Ascending aorta (tissue), 2 donors: Measurements from ENCODE around the gene LRRN3. TPM values are rescaled to one million over a fixed set of nuclear protein-coding genes. Genes with fewer than 3 reads are reported as not detected.

Experiments
- DNase-seq, 2 donors: peaks; one replicate each; pipeline ENCODE4 v3.0.0-alpha.2; 2019; ENCODE audit warnings: low spot score in 2 of 2
- H3K27ac ChIP-seq, 2 donors: fragments of 200-600 bp; sonication (generic); one replicate each; pipeline ENCODE4 v1.5.1; 2016 to 2017; ENCODE audit warnings: mild to moderate bottlenecking in 1 of 2
- H3K27me3 ChIP-seq: fragments of 200-600 bp; sonication (generic); one replicate; pipeline ENCODE4 v1.5.1; 2017
- H3K36me3 ChIP-seq, 2 donors: fragments of 200-600 bp; sonication (generic); one replicate each; pipeline ENCODE4 v1.5.1; 2016
- H3K4me1 ChIP-seq, 2 donors: fragments of 200-600 bp; sonication (generic); one replicate each; pipeline ENCODE4 v1.5.1; 2016 to 2017; ENCODE audit warnings: mild to moderate bottlenecking in 1 of 2
- H3K4me3 ChIP-seq, 2 donors: fragments of 200-600 bp; sonication (generic); one replicate each; pipeline ENCODE4 v1.5.1; 2016 to 2017; ENCODE audit warnings: mild to moderate bottlenecking in 1 of 2
- H3K9me3 ChIP-seq, 2 donors: fragments of 200-600 bp; sonication (generic); one replicate each; pipeline ENCODE4 v1.5.1; 2016
- intact Hi-C: fragments of 100-400 bp; cut with DNase I; formaldehyde crosslinking; loops from one replicate; pipeline ENCODE4 v1.15.1; 2023
- total RNA-seq: library from RNA; depleted of rRNA; stranded (reverse); fragments of >200 nt; gene quantifications from one replicate; pipeline ENCODE4 v1.1.0, GENCODE V29; 2016
- TF ChIP-seq, protein P1 (sequence below), 3 experiments: fragments of 200-600 bp in 2 of 3; fragments of 450-650 bp in 1 of 3; sonication (generic) in 2 of 3; IDR thresholded peaks; one replicate each; pipeline ENCODE4 v1.5.1; 2016 to 2019; ENCODE audit warnings: antibody characterized with exemption in 3 of 3, mild to moderate bottlenecking in 1 of 3, moderate library complexity in 1 of 3

LRRN3 gene
- total RNA-seq, 1 donor from 2014 or later: 1.7 TPM

DNA sequence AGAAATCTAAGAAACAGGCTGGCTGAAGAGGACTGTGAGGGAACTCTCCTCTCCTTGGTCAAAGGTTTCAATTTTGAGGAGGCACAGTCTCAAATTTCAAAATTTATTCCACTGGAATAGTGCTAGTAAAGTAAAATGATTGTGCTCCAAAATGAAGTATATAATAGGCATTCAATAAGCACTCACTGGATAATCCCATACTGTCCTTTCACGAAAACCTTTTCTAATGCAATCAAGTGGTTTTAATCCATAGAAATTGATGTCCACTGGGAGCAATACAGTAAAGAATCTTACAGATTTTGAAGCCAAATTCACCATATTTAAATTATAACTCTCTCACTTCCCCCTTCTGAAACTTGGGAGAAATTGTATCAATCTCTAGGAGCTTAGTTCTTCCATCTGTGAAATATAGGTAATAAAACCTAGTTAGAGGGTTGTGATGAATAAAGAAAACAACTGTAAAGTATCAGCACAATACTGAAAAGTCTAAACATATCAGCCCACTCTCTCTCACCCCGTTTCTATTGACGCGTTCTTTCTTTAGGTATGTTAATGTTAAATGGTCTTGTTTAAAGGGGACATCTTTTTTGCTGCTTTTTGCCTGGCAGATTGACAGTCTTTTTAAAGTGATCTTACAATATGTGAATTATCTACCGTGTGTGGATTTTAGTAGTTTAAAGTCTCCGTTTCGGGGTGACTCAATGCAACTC, 40.8 kb upstream of the LRRN3 start:
- no peaks in the 10 kb centered on the region for H3K27me3 ChIP-seq
- peaks cover 0 to 2% of the 10 kb centered on the region in 2 donors for H3K4me1 ChIP-seq
- H3K9me3 ChIP-seq: no peaks in the 10 kb centered on the region
- no peaks in the 10 kb centered on the region for H3K36me3 ChIP-seq
- no peak overlapping the region for H3K27ac ChIP-seq
- TF ChIP-seq, protein P1, sequence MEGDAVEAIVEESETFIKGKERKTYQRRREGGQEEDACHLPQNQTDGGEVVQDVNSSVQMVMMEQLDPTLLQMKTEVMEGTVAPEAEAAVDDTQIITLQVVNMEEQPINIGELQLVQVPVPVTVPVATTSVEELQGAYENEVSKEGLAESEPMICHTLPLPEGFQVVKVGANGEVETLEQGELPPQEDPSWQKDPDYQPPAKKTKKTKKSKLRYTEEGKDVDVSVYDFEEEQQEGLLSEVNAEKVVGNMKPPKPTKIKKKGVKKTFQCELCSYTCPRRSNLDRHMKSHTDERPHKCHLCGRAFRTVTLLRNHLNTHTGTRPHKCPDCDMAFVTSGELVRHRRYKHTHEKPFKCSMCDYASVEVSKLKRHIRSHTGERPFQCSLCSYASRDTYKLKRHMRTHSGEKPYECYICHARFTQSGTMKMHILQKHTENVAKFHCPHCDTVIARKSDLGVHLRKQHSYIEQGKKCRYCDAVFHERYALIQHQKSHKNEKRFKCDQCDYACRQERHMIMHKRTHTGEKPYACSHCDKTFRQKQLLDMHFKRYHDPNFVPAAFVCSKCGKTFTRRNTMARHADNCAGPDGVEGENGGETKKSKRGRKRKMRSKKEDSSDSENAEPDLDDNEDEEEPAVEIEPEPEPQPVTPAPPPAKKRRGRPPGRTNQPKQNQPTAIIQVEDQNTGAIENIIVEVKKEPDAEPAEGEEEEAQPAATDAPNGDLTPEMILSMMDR (IDR thresholded peaks at IDR 0.05): no peak
- intact Hi-C loops: no loop called here
- no peak for DNase-seq
- no peak overlapping the region for H3K4me3 ChIP-seq

DNA sequence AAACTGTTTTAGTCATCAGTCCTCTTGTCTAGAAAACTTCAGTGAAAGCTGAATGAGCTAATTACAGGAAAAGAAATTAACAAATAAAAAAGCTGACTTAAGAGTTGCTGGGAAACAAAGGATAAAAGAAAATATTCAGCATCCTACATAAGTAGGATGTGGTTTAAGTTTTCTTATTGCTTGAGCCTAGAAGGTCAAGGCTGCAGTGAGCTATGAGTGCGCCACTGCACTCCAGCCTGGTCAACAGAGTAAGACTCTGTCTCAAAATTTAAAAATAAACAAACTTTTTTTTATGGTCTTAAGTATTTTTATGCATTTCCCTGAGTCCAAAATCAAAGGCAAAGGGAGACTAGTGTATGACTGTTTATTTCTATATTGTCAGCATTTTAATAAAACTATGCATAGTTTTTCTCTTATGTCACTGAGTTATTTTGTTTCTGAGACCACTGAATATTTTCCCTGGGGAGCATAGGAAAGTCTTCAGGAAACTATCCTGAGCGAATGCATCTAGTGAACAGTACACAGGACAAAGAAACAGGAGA, 40.0 kb upstream of the LRRN3 start:
- H3K27me3 ChIP-seq: no peaks in the 10 kb centered on the region
- TF ChIP-seq, protein P1 (IDR thresholded peaks at IDR 0.05): no peak
- no peaks in the 10 kb centered on the region for H3K4me1 ChIP-seq
- no peak for DNase-seq
- no peaks in the 10 kb centered on the region for H3K9me3 ChIP-seq
- H3K27ac ChIP-seq: no peak overlapping the region
- H3K36me3 ChIP-seq: no peaks in the 10 kb centered on the region
- intact Hi-C loops: no loop called here
- H3K4me3 ChIP-seq: no peak overlapping the region

DNA sequence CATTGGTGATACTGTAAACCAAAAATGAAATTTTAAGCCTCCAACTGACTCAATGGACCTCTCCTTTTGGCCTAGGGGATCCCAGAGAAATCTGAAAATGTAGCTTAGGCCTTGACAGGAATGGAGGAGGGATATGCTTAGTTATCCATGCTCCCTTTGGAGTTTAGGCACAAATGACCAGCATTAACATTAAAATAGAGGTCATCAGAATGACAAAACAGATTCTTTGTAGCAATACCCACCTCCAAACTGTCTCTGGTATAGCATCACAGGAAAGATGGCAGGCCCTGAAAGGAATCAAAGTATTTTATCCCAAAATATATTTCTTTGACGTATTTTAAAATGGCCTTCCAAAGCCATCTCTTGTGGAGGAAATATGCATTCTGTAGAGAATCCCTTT, 39.1 kb upstream of the LRRN3 start:
- intact Hi-C loops: no loop called here
- H3K36me3 ChIP-seq: no peaks in the 10 kb centered on the region
- H3K4me3 ChIP-seq: no peak overlapping the region
- H3K27ac ChIP-seq: no peak overlapping the region
- H3K9me3 ChIP-seq: no peaks in the 10 kb centered on the region
- no peak for DNase-seq
- H3K4me1 ChIP-seq: no peaks in the 10 kb centered on the region
- TF ChIP-seq, protein P1 (IDR thresholded peaks at IDR 0.05): no peak
- H3K27me3 ChIP-seq: no peaks in the 10 kb centered on the region

DNA sequence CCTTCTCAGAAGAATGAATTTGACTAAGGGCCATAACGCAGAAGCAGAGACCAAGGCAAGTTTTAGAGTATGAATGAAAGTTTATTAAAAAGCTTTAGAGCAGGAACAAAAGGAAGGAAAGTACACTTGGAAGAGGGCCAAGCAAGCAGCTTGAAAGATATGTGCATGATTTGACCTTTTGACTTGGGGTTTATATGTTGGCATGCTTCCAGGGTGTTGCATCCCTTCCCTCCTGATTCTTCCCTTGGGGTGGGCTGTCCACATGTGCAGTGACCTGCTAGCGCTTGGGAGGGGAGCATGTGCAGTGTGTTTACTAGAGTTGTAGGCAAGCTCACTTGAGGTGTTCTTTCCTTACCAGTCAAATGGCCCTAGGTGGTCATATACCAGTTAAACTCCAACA, 37.9 kb upstream of the LRRN3 start:
- Histone ChIP-seq H3K4me1 (no peaks in the 10 kb centered on the region), H3K9me3 (no peaks in the 10 kb centered on the region), H3K27me3 (no peaks in the 10 kb centered on the region), H3K4me3 (no peak overlapping the region), H3K36me3 (no peaks in the 10 kb centered on the region), H3K27ac (no peak overlapping the region)
- intact Hi-C loops: no loop called here
- TF ChIP-seq, protein P1 (IDR thresholded peaks at IDR 0.05): no peak
- no peak for DNase-seq

DNA sequence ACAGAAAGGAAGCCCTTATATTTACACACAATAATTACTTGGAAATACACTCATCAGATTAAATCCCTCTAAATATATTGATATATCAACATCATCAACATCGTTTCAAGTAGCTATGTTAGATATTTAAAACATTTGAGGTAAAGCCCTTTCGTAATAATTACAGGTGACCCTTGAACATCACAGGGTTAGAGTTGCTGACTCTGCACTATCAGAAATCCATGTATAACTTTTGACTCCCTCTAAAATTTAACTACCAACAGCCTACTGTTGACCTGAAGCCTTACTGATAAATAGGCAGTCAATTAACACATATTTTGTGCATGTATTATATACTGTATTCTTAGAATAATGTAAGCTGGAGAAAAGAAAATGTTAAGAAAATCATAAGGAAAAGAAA, 34.6 kb upstream of the LRRN3 start:
- Histone ChIP-seq H3K27me3 (no peaks in the 10 kb centered on the region), H3K4me3 (no peak overlapping the region), H3K27ac (no peak overlapping the region), H3K9me3 (no peaks in the 10 kb centered on the region), H3K36me3 (no peaks in the 10 kb centered on the region), H3K4me1 (no peaks in the 10 kb centered on the region)
- intact Hi-C loops: no loop called here
- TF ChIP-seq, protein P1 (IDR thresholded peaks at IDR 0.05): no peak
- DNase-seq: no peak
